ENCODE results near the gene GMCL1. TPM values are rescaled to one million over a fixed set of nuclear protein-coding genes. Genes with fewer than 3 reads are reported as not detected.

GMCL1 gene
- total and polyA plus RNA-seq, 2 of the 13 experiments (the other 11 are each of a cell fraction or from before 2014, with no cell fraction given), result 18.7 to 24.0 TPM

- peak; percentile 53 for TF ChIP-seq PHF5A (CRISPR knock-in tag; IDR thresholded peaks at IDR 0.05; ENCODE audit: low read depth, unreplicated experiment)
- TF ChIP-seq ZNF275 (CRISPR knock-in tag; IDR thresholded peaks at IDR 0.05; ENCODE audit: borderline replicate concordance), result no peak
- TF ChIP-seq ZZZ3 (CRISPR knock-in tag; IDR thresholded peaks at IDR 0.05; ENCODE audit: borderline replicate concordance), result no peak
- peak; percentile 68; the same call in 1 of the 2 replicates for TF ChIP-seq FOXK1 (CRISPR knock-in tag; IDR thresholded peaks at IDR 0.05; ENCODE audit: borderline replicate concordance, low read depth)
- peak; percentile 77 for TF ChIP-seq TFAP4 (IDR thresholded peaks at IDR 0.05; ENCODE audit: borderline replicate concordance, low read depth)
- peak; percentile 42; the same call in 1 of the 2 replicates for TF ChIP-seq BCL6 (CRISPR knock-in tag; IDR thresholded peaks at IDR 0.05)
- no peak for TF ChIP-seq KLF11 (CRISPR knock-in tag; IDR thresholded peaks at IDR 0.05)
- 0 out of 2 replicates have a peak, but pooled peaks have one; percentile 37 for TF ChIP-seq ATF3 (CRISPR knock-in tag; IDR thresholded peaks at IDR 0.05)
- 0 out of 2 replicates have a peak, but pooled peaks have one; percentile 23 for TF ChIP-seq RCOR2 (CRISPR knock-in tag; IDR thresholded peaks at IDR 0.05)
- TF ChIP-seq IRF2 (CRISPR knock-in tag; IDR thresholded peaks at IDR 0.05), result peak; percentile 73
- no peak for TF ChIP-seq ZNF652 (CRISPR knock-in tag; IDR thresholded peaks at IDR 0.05; ENCODE audit: borderline replicate concordance, low read depth)
- no peak for TF ChIP-seq ZNF737 (CRISPR knock-in tag; IDR thresholded peaks at IDR 0.05; ENCODE audit: borderline replicate concordance)
- TF ChIP-seq PCBP2 (optimal IDR thresholded peaks at IDR 0.05; ENCODE audit: low read depth, low read length, poor library complexity, severe bottlenecking), result no peak
- TF ChIP-seq KLF6 (CRISPR knock-in tag; IDR thresholded peaks at IDR 0.05), result 0 out of 2 replicates have a peak, but pooled peaks have one; percentile 57
- TF ChIP-seq UBTF (CRISPR knock-in tag; IDR thresholded peaks at IDR 0.05), result no peak
- peak; percentile 82; the same call in 1 of the 2 replicates for TF ChIP-seq ZBTB25 (CRISPR knock-in tag; IDR thresholded peaks at IDR 0.05)
- no peak for TF ChIP-seq BHLHE40 (IDR thresholded peaks at IDR 0.05; ENCODE audit: low read length)
- peak; percentile 88 for TF ChIP-seq CTCF (CRISPR knock-in tag; IDR thresholded peaks at IDR 0.05)
- 0 out of 2 replicates have a peak, but pooled peaks have one; percentile 29 for TF ChIP-seq ZFP1 (CRISPR knock-in tag; IDR thresholded peaks at IDR 0.05)
- 0 out of 2 replicates have a peak, but pooled peaks have one; percentile 30 for TF ChIP-seq CSRNP1 (CRISPR knock-in tag; IDR thresholded peaks at IDR 0.05)
These were observed 12.4 kb upstream of the GMCL1 start (continued) for GRCh38 chr2:69816923-69817542.
